Activated CD4-positive, alpha-beta T cell treated with anti-CD3 and anti-CD28 coated beads for 24 hours (primary cell): ENCODE data around the gene CNTN5.

ENCODE experiments used
- DNase-seq, 2 donors: peaks; one replicate each; pipeline ENCODE4 v3.0.0-alpha.2; 2020; ENCODE audit warnings: low read depth in 2 of 2

Gene CNTN5

DNA sequence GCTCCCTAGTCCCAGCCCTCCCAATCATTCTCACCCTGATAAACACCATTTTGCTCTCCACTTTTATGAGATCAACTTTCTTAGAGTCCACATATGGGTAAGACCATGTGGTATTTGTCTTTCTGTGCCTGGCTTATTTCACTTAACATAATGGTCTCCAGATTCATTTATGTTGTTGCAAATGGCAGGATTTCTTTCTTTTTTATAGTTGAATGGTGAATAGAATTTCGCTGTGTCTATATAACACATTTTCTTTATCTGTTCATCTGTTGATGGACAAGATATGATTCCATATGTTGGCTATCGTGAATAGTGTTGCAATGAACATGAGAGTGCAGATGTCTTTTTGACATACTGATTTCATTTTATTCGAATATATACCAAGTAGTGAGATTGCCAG is 1298.9 kb downstream of the CNTN5 start:
- no peak for DNase-seq

DNA sequence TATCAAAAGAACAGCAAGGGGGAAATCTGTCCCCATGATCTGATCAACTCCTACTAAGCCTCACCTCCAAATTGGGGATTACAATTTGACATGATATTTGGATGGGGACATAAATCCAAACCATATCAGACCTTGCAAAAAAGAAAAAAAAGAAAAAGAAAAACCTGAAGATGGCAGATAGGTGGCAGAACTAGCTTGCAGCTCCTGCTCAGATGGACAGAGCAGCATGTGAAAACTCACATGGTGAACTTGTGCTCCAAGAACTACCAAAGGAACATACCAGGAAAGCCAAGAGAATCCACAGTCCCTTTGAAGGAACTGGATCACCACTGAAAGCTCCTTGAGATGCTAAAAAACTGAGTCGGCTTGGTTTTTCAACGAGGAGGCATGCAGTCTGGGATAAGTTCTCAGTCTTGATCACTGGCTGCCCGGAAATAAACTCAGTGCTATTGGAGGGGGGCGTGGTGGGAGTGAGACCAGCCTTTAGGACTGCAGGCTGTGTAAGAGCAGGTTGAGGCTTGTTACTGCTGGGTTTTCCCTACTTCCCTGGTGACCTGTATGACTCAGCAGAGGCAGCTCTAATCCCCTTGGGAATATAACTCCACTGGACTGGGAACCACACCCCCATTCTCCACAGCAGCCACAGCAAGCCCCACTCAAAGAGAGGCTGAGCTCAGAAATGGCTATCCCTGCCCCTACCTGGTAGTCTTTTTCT is 1308.0 kb downstream of the CNTN5 start:
- DNase-seq = no peak

DNA sequence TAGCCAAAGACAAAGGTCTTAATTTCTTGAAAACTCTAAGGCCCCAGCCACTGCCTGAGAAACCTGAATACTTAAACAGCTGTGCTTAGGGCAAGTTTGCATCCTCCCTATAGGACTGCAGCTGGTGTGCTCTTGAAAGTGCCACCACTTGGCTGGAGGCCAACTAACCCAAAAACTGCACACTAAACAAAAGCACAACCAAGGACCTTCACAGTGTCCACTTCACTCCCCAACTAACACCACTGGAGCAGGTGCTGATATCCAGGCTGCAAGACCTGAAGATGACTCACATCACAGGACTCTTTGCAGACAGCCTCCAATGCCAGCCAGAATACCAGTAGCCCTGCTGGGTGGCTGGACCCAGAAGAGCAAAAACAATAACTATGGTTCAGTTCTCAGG is 1308.6 kb downstream of the CNTN5 start:
- no peak for DNase-seq

- DNase-seq = no peak
Measured at GRCh38 chr11:100336873-100337272, 1316.1 kb downstream of the CNTN5 start.

DNA sequence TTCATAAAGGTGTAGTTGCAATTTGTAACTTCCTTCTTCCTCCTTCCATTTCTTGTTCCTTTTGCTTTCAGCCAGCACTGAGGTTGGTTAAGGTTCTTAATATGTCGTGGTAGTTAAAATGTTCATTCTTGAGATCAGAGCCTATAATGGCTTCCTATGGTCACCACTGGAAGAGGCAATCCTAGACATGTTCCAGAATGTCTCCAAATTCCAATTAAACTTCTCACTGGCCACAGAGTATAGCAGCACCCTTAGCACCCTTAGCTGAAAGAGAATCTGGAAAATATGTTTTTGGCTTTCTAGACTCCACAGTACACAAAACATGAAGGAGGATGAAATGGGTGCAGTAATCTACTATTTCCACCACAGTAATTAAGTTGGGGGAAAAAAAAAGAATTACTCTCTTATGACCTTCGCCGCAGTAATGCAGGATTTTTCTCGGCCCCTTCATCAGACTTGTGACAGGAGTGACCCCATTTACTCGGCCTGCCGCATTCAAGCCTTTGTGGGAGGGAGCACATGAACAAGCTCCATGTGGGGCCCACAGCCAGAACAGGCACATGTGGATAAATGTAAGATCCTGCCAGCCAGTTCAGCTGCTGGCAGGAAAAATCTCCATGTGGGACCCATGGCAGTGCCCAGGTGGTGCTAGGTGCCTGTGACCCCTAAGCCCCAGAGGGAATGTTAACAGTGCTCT is 1317.5 kb downstream of the CNTN5 start:
- no peak for DNase-seq

DNA sequence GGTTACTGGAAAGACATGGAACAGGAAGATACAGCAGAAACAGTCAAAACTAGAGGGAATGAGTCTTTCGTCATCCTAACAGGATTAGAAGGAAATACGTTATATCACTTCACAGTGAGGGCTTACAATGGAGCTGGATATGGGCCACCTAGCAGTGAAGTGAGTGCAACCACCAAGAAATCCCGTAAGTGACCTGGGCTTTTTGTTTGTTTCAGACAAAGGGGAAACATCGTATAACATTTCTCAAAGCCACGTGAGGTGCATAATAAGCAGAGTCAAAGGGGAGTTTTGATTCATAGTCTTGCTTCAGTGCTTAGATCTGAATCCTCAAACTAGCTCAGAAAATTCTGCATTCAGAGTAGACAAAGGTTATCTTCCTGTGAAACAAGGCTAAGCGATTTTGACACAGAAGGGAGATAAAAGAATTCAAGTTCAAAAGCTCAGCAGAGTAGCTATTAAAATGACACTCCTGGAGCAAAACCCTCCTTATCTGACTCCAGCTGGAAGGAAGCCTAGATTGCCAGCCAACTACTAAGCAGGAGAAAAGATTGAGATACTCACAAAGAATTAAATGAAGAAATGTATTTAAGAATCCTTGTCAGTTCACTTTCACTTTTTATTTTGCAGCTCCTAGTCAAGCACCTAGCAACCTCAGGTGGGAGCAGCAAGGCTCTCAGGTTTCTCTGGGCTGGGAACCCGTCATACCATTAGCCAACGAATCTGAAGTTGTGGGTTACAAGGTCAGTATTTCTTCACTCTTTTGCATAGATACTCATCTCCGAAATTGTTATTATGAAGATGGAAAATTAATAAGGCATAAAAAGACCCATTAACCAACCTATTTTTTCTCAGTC is 1319.9 kb downstream of the CNTN5 start:
- DNase-seq = no peak

GRCh38 chr11:100353083-100353482 is 1332.3 kb downstream of the CNTN5 start:
- no peak for DNase-seq

- no peak for DNase-seq
Measured at GRCh38 chr11:100354736-100355135, 1334.0 kb downstream of the CNTN5 start.

DNA sequence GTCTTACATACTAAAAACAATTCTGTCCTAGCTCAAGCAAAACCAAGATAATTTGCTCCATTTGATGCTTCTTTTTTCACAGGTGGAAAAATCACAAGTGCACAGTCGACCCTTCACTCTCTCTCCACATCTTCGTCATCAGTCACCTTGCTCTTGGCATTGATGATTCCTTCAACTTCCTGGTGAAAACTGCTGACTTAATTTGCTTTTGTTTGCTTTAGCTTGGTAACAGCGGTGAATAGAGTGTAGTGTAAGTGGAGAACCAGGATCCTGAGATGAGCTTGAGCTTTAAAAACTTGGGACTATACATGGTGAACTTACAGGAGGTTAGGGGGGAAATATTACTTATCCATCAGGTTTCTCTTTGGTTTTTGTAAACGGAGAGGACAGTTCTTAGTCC is 1335.3 kb downstream of the CNTN5 start:
- no peak for DNase-seq

GRCh38 chr11:100359281-100359680 is 1338.5 kb downstream of the CNTN5 start:
- no peak for DNase-seq

- DNase-seq = no peak
Measured at GRCh38 chr11:100367892-100368291, 1347.1 kb downstream of the CNTN5 start.

GRCh38 chr11:100383357-100383865 is 1362.7 kb downstream of the CNTN5 start:
- DNase-seq = no peak

- DNase-seq = no peak
Measured at GRCh38 chr11:100396266-100396665, 1375.5 kb downstream of the CNTN5 start.

DNA sequence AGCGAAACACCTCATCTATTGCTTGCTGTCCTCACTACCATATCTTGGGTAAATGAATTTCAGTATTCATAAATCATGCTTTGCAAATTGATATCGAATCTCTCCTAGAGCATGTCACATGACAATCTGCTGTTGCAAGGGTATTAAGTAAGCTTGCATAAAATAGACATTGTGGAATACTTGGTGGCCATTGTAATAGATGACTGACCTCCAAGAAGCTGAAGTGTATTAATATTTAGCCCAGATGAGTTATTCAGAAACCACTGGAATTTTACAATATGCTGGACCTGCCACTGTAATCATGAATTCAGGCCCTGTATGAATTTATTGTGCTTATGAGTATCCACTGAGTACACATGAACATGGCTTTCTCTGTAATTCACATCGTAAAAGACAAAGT is 1376.7 kb downstream of the CNTN5 start:
- DNase-seq = no peak

DNA sequence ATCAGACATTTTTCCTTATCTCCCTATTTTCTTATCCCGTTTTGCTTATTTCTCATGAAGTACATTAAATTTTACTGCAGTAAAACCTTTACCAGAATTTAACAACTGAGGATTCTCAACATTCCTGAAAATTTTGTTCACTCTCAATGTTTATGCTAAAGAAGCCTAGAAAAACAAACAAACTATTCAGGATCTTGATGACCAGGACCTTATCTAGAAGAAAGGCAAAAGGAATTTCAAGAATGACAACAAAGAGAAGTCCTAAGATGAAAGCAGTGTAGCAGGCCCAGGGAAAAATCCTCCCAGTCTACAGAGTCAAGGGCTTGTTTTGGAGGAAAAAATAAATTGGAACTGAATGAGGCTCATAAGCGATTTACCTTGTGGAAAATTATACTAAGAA is 1383.1 kb downstream of the CNTN5 start:
- no peak for DNase-seq

DNA sequence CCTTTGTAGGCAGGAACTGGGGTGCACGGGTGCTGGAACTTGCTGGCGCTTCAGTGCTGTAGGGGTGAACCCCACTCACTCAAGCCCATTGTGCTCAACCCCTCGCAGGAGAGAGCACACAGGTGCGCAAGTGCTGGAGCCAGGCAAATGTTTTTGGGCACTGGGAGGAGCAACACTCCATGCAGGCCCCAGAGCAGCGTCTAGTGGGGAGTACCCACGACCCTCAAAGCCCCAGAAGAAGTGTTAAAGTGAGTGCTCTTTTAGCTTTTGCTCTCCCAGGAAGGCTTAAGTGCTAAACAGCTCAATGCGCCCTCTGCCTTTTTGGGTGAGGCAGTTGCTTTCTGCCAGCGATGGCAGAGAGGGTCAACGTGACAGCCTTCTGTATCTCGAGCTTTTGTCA is 1384.2 kb downstream of the CNTN5 start:
- DNase-seq = no peak
